GM23338 (cell line): ENCODE results near the gene CSNK2B.

ENCODE experiments used
- CREB1 ChIP-seq: fragments of 250-450 bp; sonication (Bioruptor Pico); IDR thresholded peaks from 2 replicates; pipeline ENCODE4 v1.5.0; 2020; ENCODE audit warnings: low read depth, mild to moderate bottlenecking, moderate library complexity
- CTCF ChIP-seq, 2 experiments: fragments of 200-600 bp in 1 of 2; sonication (generic) in 1 of 2; conservative IDR thresholded peaks; 2 replicates each; pipeline versions ENCODE4 v1.5.1 to v1.6.1; 2016 to 2017; ENCODE audit warnings: antibody characterized with exemption in 2 of 2, low read depth in 2 of 2, mild to moderate bottlenecking in 2 of 2, moderate library complexity in 1 of 2
- EZH2 ChIP-seq: fragments of 200-600 bp; sonication (generic); IDR thresholded peaks from one replicate; pipeline ENCODE4 v1.8.0; 2017; ENCODE audit warnings: antibody characterized with exemption, mild to moderate bottlenecking, low read depth; ENCODE audit not compliant: unreplicated experiment
- EZH2phosphoT487 ChIP-seq: fragments of 200-600 bp; sonication (generic); IDR thresholded peaks from one replicate; pipeline ENCODE4 v1.8.1; 2018; ENCODE audit warnings: antibody characterized with exemption; ENCODE audit not compliant: unreplicated experiment
- JUNB ChIP-seq: IDR thresholded peaks from one replicate; pipeline ENCODE4 v1.6.1; 2016; ENCODE audit warnings: antibody characterized with exemption; ENCODE audit not compliant: unreplicated experiment
- NANOG ChIP-seq: IDR thresholded peaks from 2 replicates; pipeline ENCODE4 v1.6.1; 2016; ENCODE audit warnings: antibody characterized with exemption, borderline replicate concordance
- POLR2AphosphoS5 ChIP-seq: IDR thresholded peaks from 2 replicates; pipeline ENCODE4 v1.6.1; 2016; ENCODE audit warnings: antibody characterized with exemption, low read depth
- REST ChIP-seq: IDR thresholded peaks from one replicate; pipeline ENCODE4 v1.6.1; 2018; ENCODE audit warnings: antibody characterized with exemption; ENCODE audit not compliant: unreplicated experiment
- STAT1 ChIP-seq: IDR thresholded peaks from one replicate; pipeline ENCODE4 v1.6.1; 2016; ENCODE audit warnings: antibody characterized with exemption; ENCODE audit not compliant: unreplicated experiment
- ZNF114 ChIP-seq: fragments of 250-450 bp; sonication (Bioruptor Pico); IDR thresholded peaks from 2 replicates; pipeline ENCODE4 v1.5.0; 2020; ENCODE audit warnings: mild to moderate bottlenecking, moderate library complexity
- ZNF331 ChIP-seq: fragments of 250-450 bp; sonication (Bioruptor Pico); IDR thresholded peaks from 2 replicates; pipeline ENCODE4 v1.5.0; 2020; ENCODE audit warnings: low read depth, mild to moderate bottlenecking, moderate library complexity

DNA sequence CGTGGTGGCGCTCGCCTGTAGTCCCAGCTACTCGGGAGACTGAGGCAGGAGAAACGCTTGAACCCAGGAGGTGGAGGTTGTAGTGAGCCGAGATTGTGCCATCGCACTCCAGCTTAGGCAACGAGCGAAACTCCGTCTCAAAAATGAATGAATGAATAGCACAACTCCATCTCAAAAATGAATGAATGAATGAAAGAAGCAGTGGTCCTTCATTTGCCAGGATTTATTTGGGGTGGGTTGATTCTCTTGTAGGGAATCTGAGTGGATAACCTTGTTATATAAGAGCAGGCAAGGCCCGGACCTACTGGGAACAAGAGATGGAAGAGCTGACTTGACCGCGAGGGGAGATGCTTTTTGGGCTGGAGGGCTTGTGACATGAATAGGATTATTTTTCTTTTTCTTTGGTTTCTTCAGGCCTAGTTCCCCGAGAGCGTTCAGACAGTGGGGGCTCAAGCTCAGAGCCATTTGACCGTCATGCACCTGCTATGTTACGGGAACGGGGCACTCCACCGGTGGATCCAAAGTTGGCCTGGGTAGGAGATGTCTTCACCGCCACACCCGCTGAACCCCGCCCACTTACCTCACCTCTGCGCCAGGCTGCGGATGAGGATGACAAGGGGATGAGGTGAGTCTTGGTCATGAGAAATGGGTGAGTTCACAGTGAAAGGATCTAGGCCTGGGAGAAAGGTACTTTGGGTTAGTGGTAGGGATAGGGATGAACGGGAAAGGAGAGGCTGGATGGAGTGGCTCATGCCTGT lies 35.5 kb upstream of the CSNK2B start:
- TF ChIP-seq POLR2AphosphoS5, result no peak
- no peak for TF ChIP-seq CTCF (conservative IDR thresholded peaks at IDR 0.05; ENCODE audit: low read depth in 2 of 2)
- TF ChIP-seq EZH2, result no peak
- no peak for TF ChIP-seq REST
- TF ChIP-seq CREB1 (CRISPR knock-in tag), result no peak
- no peak for TF ChIP-seq JUNB
- TF ChIP-seq ZNF114 (CRISPR knock-in tag), result no peak
- no peak for TF ChIP-seq NANOG
- no peak for TF ChIP-seq STAT1
- no peak for TF ChIP-seq EZH2phosphoT487
- no peak for TF ChIP-seq ZNF331 (CRISPR knock-in tag)
